Spleen (tissue), 11 donors: ENCODE results near the gene SPATC1L. TPM values are rescaled to one million over a fixed set of nuclear protein-coding genes. Genes with fewer than 3 reads are reported as not detected.

Source experiments
- DNase-seq: peaks from one replicate; pipeline ENCODE4 v3.0.0-alpha.2; 2020
- H3K27ac ChIP-seq, 8 donors: fragments of 200-600 bp; sonication (generic) in 7 of 8; 1 replicate in 4 of 8; 2 replicates in 4 of 8; pipeline versions ENCODE4 v1.5.0 to v1.8.0; 2016 to 2021; ENCODE audit warnings: inconsistent platforms in 4 of 8, mild to moderate bottlenecking in 4 of 8, moderate library complexity in 1 of 8
- H3K27me3 ChIP-seq, 7 donors: fragments of 200-600 bp; sonication (generic) in 6 of 7; replicated peaks in 1 of 7; 1 replicate in 4 of 7; 2 replicates in 3 of 7; pipeline versions ENCODE4 v1.5.0 to v1.8.0; 2016 to 2021; ENCODE audit warnings: inconsistent platforms in 3 of 7, mild to moderate bottlenecking in 1 of 7
- H3K36me3 ChIP-seq, 6 donors: fragments of 200-600 bp; sonication (generic) in 5 of 6; 1 replicate in 4 of 6; 2 replicates in 2 of 6; pipeline versions ENCODE4 v1.5.0 to v1.8.0; 2016 to 2021; ENCODE audit warnings: inconsistent platforms in 2 of 6
- H3K4me1 ChIP-seq, 6 donors: fragments of 200-600 bp; sonication (generic) in 5 of 6; 1 replicate in 3 of 6; 2 replicates in 3 of 6; pipeline versions ENCODE4 v1.5.0 to v1.8.0; 2016 to 2021; ENCODE audit warnings: inconsistent platforms in 3 of 6
- H3K4me3 ChIP-seq, 8 donors: fragments of 200-600 bp; sonication (generic) in 7 of 8; 1 replicate in 4 of 8; 2 replicates in 4 of 8; pipeline versions ENCODE4 v1.5.0 to v1.8.0; 2016 to 2021; ENCODE audit warnings: inconsistent platforms in 4 of 8, mild to moderate bottlenecking in 4 of 8, moderate library complexity in 2 of 8
- H3K9me3 ChIP-seq, 8 donors: fragments of 200-600 bp; sonication (generic) in 7 of 8; 1 replicate in 4 of 8; 2 replicates in 4 of 8; pipeline versions ENCODE4 v1.5.0 to v1.8.0; 2016 to 2021; ENCODE audit warnings: inconsistent platforms in 4 of 8
- POLR2A ChIP-seq, 3 donors: fragments of 450-650 bp; IDR thresholded peaks; one replicate each; pipeline ENCODE4 v1.5.1; 2017; ENCODE audit warnings: antibody characterized with exemption in 3 of 3, mild to moderate bottlenecking in 1 of 3
- POLR2AphosphoS5 ChIP-seq, 3 donors: sonication (generic); formaldehyde crosslinking; IDR thresholded peaks; one replicate each; pipeline ENCODE4 v1.5.1; 2017; ENCODE audit warnings: antibody characterized with exemption in 3 of 3
- WGBS, 5 donors: extraction: QIAGEN DNeasy Blood & Tissue Kit in 3 of 5; methylation state at CpG; one replicate each; pipeline versions ENCODE4 v1.1.5 to v1.1.7; 2013 to 2018; 5-methylcytosine and 5-hydroxymethylcytosine counted together
- intact Hi-C: fragments of 100-400 bp; cut with DNase I; formaldehyde crosslinking; loops from one replicate; pipeline ENCODE4 v1.15.0; 2023; ENCODE audit warnings: low total_unique reads
- polyA plus RNA-seq, 3 donors: library from polyadenylated mRNA; stranded (reverse); fragments of 200-250 nt; gene quantifications; one replicate each; pipeline ENCODE4 v1.2.1, GENCODE V29; 2013
- total RNA-seq, 7 donors: library from RNA; depleted of rRNA in 3 of 7; stranded (reverse); fragments of >200 nt in 3 of 7; fragmentation: NEBNext Ultra II Directional in 4 of 7; extraction: Animal tissue kit (Norgen Biotek cat#: 25700) in 4 of 7; gene quantifications; one replicate each; pipeline versions ENCODE4 v1.1.0 to v1.2.1, GENCODE V29; 2016 to 2021
- TF ChIP-seq, protein P1 (sequence below), 11 experiments: fragments of 200-600 bp in 7 of 11; fragments of 450-650 bp in 4 of 11; sonication (generic) in 4 of 11; IDR thresholded peaks in 8 of 11; conservative IDR thresholded peaks in 3 of 11; 1 replicate in 7 of 11; 2 replicates in 4 of 11; pipeline versions ENCODE4 v1.4.0 to v1.8.0; 2016 to 2021; ENCODE audit warnings: antibody characterized with exemption in 11 of 11, inconsistent platforms in 4 of 11, mild to moderate bottlenecking in 1 of 11
- donor health status: healthy with polysubstance abuse.
- donor health status: DM: no; HTN: no; CAD: no; lungs with moderate emphysema.
- donor health status: DM: no; HTN: no; CAD: no.
- donor health status: Bipolar disorder and iron deficiency.
- donor health status: healthy.
- donor health status: DM: no; HTN: no; CAD: no.
- donor health status: DM: yes; HTN: yes; CAD: no.

SPATC1L gene
- total and polyA plus RNA-seq, 10 donors, result 4.4 to 13.4 (median 9.8) TPM

DNA sequence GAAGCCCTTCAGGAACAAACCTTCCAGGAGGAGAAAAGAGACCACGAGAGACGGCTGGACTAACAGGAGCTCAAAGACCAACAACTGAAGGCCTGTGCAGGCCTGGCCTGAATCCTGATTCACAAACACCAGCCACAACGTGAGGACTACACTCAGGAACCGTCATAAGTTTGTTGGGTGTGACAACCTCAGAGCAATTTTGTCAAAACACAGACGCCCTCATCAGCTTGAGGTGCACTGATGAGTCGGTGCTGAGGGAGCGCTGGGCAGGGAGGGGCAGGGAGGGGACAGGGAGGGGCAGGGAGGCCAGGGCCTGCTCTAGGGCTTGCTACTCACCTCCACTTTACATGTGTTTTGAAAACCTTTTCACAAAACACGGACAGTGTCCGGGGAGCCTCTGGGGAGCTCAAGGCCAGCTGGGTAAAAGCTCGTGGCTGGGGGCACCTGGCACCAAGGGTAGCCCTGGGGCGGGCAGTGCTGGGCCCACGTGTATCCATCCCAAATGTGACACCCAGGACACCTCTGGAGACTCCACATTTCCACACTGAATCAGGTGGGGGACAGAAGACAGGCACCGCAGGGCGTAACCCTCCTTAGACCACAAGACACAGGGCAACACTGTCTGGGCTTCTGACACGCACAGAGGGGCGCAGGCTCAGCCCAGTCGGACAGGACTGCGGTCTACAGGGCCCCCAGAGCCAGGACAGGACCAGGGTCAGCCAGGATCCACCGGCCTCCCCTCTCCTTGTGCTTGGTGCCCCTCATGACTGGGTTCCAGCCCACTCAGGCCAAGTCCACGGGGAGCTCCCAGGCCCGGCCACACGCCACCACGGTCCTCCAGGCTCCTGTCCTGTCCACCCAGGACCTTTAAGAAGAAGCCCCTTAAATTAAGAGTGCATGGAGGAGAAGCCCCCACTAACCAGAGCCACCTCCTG, 27.8 kb upstream of the SPATC1L start:
- peak; percentile 55 for DNase-seq
- intact Hi-C loops, result no loop called here
- Histone ChIP-seq H3K27me3 (no peaks in the 10 kb centered on the region), H3K4me1 (no peaks in the 10 kb centered on the region), H3K36me3 (peaks cover 0 to 98% (median 39%) of the 10 kb centered on the region in 6 donors), H3K27ac (no peak overlapping the region), H3K9me3 (no peaks in the 10 kb centered on the region), H3K4me3 (no peak overlapping the region)
- WGBS, 5 donors, result 89 to 94% (median 90%) methylated on average over 21 to 23 of the region's 23 CpGs
- TF ChIP-seq POLR2A (IDR thresholded peaks at IDR 0.05) (no peak), POLR2AphosphoS5 (IDR thresholded peaks at IDR 0.05) (no peak)
- TF ChIP-seq, protein P1, sequence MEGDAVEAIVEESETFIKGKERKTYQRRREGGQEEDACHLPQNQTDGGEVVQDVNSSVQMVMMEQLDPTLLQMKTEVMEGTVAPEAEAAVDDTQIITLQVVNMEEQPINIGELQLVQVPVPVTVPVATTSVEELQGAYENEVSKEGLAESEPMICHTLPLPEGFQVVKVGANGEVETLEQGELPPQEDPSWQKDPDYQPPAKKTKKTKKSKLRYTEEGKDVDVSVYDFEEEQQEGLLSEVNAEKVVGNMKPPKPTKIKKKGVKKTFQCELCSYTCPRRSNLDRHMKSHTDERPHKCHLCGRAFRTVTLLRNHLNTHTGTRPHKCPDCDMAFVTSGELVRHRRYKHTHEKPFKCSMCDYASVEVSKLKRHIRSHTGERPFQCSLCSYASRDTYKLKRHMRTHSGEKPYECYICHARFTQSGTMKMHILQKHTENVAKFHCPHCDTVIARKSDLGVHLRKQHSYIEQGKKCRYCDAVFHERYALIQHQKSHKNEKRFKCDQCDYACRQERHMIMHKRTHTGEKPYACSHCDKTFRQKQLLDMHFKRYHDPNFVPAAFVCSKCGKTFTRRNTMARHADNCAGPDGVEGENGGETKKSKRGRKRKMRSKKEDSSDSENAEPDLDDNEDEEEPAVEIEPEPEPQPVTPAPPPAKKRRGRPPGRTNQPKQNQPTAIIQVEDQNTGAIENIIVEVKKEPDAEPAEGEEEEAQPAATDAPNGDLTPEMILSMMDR (IDR thresholded peaks at IDR 0.05 in 8 of 11, conservative IDR thresholded peaks at IDR 0.05 in 3 of 11), result no peak

GRCh38 chr21:46211376-46211775, 27.1 kb upstream of the SPATC1L start:
- no peaks in the 10 kb centered on the region for H3K9me3 ChIP-seq
- peaks cover 0 to 100% (median 44%) of the 10 kb centered on the region in 6 donors for H3K36me3 ChIP-seq
- WGBS, 5 donors, result 92 to 98% (median 95%) methylated on average over 7 of the region's 7 CpGs
- H3K27me3 ChIP-seq, result no peaks in the 10 kb centered on the region
- H3K4me1 ChIP-seq, result no peaks in the 10 kb centered on the region
- no peak for TF ChIP-seq POLR2A (IDR thresholded peaks at IDR 0.05)
- TF ChIP-seq, protein P1 (IDR thresholded peaks at IDR 0.05 in 8 of 11, conservative IDR thresholded peaks at IDR 0.05 in 3 of 11), result no peak
- TF ChIP-seq POLR2AphosphoS5 (IDR thresholded peaks at IDR 0.05), result no peak
- peak; percentile 47 for DNase-seq
- no peak overlapping the region for H3K4me3 ChIP-seq
- intact Hi-C loops, result no loop called here
- no peak overlapping the region for H3K27ac ChIP-seq

DNA sequence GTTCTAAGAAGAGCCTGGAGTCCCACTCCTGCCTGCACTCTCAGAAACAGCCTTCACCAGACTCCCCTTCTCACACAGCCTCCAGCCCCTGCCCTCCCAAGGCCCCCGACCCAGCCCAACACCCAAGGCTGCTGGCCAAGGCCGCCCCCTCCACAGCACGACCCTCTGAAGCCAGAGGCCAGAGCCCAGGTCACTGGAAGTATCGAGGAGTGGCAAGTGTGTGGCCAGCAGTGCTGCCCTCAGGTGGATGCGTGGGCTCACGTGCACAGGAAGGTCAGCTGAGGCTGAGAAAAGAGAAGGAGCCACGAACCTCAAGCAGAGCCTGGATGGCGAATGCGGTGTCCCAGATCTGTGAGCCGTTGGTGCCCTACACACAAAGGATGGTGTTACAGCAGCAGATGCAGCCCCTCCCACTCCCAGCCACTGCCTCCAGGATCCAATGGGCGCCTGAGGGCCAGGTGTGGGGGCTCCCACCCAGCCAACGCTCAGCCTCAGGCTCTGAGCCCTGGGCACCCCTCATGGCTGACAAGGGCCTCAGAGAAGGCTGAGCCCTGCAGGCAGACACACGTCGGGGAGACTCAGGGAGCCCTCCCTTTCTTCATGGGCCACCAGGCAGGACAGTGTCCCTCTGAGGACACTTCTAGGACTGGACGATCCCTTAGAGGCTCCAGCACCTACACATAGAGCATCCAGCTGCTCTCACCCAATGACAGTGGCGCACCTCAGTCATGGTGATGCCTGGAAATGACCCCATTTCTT, 26.3 kb upstream of the SPATC1L start:
- DNase-seq, result peak; percentile 47
- H3K4me1 ChIP-seq, result no peaks in the 10 kb centered on the region
- WGBS, 5 donors, result 84 to 93% (median 91%) methylated on average over 13 to 16 of the region's 16 CpGs
- H3K27me3 ChIP-seq, result no peaks in the 10 kb centered on the region
- H3K9me3 ChIP-seq, result no peaks in the 10 kb centered on the region
- no peak overlapping the region for H3K4me3 ChIP-seq
- intact Hi-C loops, result no loop called here
- H3K27ac ChIP-seq, result no peak overlapping the region
- TF ChIP-seq POLR2A (IDR thresholded peaks at IDR 0.05), result no peak
- TF ChIP-seq, protein P1 (IDR thresholded peaks at IDR 0.05 in 8 of 11, conservative IDR thresholded peaks at IDR 0.05 in 3 of 11), result no peak
- TF ChIP-seq POLR2AphosphoS5 (IDR thresholded peaks at IDR 0.05), result no peak
- H3K36me3 ChIP-seq, result peaks cover 0 to 100% (median 49%) of the 10 kb centered on the region in 6 donors
